Measurements from ENCODE around the gene THADA.
"Not testable (repeated sequence)": the region's sequence is repeated elsewhere in the genome, so short reads cannot be mapped to it uniquely, and the experiment has no call there.

Gene THADA

DNA sequence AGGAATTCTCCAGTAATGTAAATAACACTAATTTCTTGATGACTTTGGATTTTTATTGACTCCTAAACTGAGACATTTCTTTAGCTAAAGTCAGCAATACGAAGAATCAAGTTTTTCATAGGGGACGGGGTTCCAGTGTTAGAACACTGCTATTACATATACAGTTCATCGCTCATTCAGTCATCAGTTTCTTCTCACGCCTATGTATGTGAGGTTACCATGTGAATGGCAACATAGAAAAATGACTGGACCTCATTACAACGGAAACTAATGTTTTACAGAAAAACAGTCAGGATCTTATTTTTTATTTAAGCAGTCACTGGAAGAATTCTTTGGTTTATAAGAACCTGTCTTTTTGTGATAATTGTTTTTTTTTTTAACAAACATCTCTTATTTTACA lies 56.4 kb downstream of the THADA start:
- no peak for TF ChIP-seq CTCF (IDR thresholded peaks at IDR 0.05; ENCODE audit: insufficient read depth, missing control alignments)
- DNase-seq (ENCODE audit: insufficient read length, low spot score) = no peak
- no peak for FAIRE-seq

DNA sequence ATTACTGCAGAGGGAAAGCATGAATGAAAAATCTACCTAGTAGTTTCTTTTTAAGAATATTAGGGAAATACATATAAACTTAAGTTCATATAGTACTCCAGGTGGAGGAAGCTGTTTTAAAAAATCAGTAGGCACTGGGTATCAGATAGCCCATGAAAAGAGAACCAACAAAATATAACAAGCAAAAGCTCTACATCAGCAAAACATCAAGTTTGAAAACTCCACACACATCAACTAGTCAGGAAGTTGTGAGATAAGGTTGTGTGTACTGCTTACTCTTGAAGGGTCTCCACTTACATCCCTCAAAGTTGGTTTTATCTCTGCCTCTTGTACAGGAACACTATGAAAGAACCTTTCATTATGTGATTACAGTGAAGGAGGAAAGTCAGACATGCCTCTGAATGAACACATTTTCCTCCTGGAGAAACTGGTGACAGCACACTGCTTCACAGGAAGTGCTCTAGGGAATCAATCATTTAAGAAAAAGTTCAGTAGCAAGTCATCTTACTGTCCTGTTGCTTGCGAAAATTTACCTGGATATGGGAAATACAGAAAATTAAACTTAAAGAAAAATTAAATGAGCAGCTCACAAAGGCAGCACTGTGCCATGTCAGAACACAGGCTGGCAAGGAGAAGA lies 57.7 kb downstream of the THADA start:
- DNase-seq (ENCODE audit: insufficient read length, low spot score) = no peak
- FAIRE-seq = no peak
- TF ChIP-seq CTCF (IDR thresholded peaks at IDR 0.05; ENCODE audit: insufficient read depth, missing control alignments) = no peak

DNA sequence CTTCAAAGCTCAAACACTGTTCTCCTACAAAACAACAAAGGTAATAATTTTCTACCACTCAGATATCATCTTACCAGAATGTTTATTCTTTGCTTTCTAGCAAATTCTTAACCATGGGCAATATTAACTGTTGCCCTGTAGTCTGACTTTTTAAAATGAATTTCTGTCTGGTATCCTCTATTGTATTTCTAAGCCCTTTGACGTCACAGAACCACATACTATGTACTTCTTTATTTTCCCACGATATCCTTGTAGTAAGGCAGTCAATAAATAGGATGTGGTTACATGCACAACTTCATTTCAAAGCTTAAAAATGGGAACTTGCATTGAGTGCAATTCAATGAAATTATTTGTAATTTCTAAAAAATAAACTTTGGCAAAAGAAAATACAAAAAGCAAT lies 58.7 kb downstream of the THADA start:
- TF ChIP-seq CTCF (IDR thresholded peaks at IDR 0.05; ENCODE audit: insufficient read depth, missing control alignments) = no peak
- FAIRE-seq = no peak
- DNase-seq (ENCODE audit: insufficient read length, low spot score) = no peak

GRCh38 chr2:43534569-43534968 lies 61.3 kb downstream of the THADA start:
- no peak for DNase-seq (ENCODE audit: insufficient read length, low spot score)
- TF ChIP-seq CTCF (IDR thresholded peaks at IDR 0.05; ENCODE audit: insufficient read depth, missing control alignments) = no peak
- FAIRE-seq = no peak

DNA sequence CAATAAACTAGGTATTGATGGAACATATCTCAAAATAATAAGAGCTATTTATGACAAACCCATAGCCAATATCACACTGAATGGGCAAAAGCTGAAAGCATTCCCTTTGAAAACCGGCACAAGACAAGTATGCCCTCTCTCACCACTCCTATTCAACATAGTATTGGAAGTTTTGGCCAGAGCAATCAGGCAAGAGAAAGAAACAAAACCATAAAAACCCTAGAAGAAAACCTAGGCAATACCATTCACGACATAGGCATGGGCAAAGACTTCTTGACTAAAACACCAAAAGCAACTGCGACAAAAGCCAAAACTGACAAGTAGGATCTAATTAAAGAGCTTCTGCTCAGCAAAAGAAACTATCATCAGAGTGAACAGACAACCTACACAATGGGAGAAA lies 63.3 kb downstream of the THADA start:
- FAIRE-seq; DNase-seq (ENCODE audit: insufficient read length, low spot score): not testable (repeated sequence)

DNA sequence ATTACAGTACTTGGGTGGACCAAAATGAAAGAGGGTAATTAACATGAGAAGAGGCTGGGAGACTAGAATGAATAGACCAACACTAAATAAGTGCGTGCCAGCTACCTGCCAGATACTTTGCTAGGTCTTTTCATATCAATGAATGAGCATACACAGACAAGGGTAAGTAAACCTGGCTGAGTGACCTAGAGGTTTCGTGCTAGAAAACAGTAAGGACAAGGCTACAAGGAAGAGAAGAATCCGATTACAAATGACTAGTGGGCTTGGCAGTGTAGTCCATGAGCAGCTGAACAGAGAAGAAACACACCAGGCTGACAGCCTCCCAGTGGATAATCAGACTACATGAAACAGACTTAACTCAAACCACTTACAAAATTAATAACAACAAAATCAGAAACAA lies 64.6 kb downstream of the THADA start:
- FAIRE-seq (no peak), DNase-seq (ENCODE audit: insufficient read length, low spot score) (no peak)
- TF ChIP-seq CTCF (IDR thresholded peaks at IDR 0.05; ENCODE audit: insufficient read depth, missing control alignments) = no peak

DNA sequence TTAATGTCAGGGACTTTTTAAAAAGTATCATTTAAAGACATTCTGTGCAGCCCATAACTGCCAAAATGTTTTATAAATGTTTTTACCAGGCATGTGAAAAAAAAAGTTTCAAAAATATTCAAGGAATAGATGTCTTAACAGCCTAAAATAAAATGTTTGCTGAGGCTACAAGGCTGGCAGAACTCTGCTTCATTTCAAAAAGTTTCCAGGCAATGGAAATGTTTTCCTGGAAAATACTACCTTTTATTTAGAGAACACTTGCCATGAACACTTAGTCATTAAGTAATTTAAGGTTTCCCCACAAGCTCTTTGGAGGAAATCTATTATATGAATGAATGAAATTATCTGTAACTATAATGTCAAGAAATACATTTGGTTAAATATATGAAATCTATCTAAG lies 68.8 kb downstream of the THADA start:
- TF ChIP-seq CTCF (IDR thresholded peaks at IDR 0.05; ENCODE audit: insufficient read depth, missing control alignments) = no peak
- DNase-seq (ENCODE audit: insufficient read length, low spot score) = no peak
- no peak for FAIRE-seq

- TF ChIP-seq CTCF (IDR thresholded peaks at IDR 0.05; ENCODE audit: insufficient read depth, missing control alignments) = no peak
- FAIRE-seq = no peak
- DNase-seq (ENCODE audit: insufficient read length, low spot score) = no peak
Measured at GRCh38 chr2:43525506-43525905, 70.3 kb downstream of the THADA start.

All from D721Med (cell line).